Measurements from ENCODE around the gene FUOM. TPM values are rescaled to one million over a fixed set of nuclear protein-coding genes. Genes with fewer than 3 reads are reported as not detected.

FUOM gene
- total RNA-seq, 1 experiment from 2014 or later, result 30.2 TPM

GRCh38 chr10:133358162-133358924 lies 524 bp upstream of the FUOM start:
- DNase-seq (ENCODE audit: low read depth, low spot score), result no peak
- in situ Hi-C loops (cut with HindIII; ENCODE audit: low pct_unique_long_range_greater_than_20kb, low sequenced_read_pairs), result no loop called here

GRCh38 chr10:133356549-133357284 lies 1.1 kb downstream of the FUOM start:
- in situ Hi-C loops (cut with HindIII; ENCODE audit: low pct_unique_long_range_greater_than_20kb, low sequenced_read_pairs), result no loop called here
- no peak for DNase-seq (ENCODE audit: low read depth, low spot score)

GRCh38 chr10:133355991-133356390 lies 1.8 kb downstream of the FUOM start:
- in situ Hi-C loops (cut with HindIII; ENCODE audit: low pct_unique_long_range_greater_than_20kb, low sequenced_read_pairs), result no loop called here
- DNase-seq (ENCODE audit: low read depth, low spot score), result no peak

- no peak for DNase-seq (ENCODE audit: low read depth, low spot score)
- in situ Hi-C loops (cut with HindIII; ENCODE audit: low pct_unique_long_range_greater_than_20kb, low sequenced_read_pairs), result no loop called here
Measured at GRCh38 chr10:133355266-133355665, 2.6 kb downstream of the FUOM start.

GRCh38 chr10:133354672-133355240 lies 3.1 kb downstream of the FUOM start:
- DNase-seq (ENCODE audit: low read depth, low spot score), result no peak

GRCh38 chr10:133353988-133354605 lies 3.7 kb downstream of the FUOM start:
- DNase-seq (ENCODE audit: low read depth, low spot score), result no peak
- in situ Hi-C loops (cut with HindIII; ENCODE audit: low pct_unique_long_range_greater_than_20kb, low sequenced_read_pairs), result no loop called here

More at GRCh38 chr10:133354672-133355240, 3.1 kb downstream of the FUOM start:
- in situ Hi-C loops (cut with HindIII; ENCODE audit: low pct_unique_long_range_greater_than_20kb, low sequenced_read_pairs), result no loop called here

- in situ Hi-C loops (cut with HindIII; ENCODE audit: low pct_unique_long_range_greater_than_20kb, low sequenced_read_pairs), result no loop called here
- DNase-seq (ENCODE audit: low read depth, low spot score), result no peak
Measured at GRCh38 chr10:133353202-133353959, 4.4 kb downstream of the FUOM start.

- DNase-seq (ENCODE audit: low read depth, low spot score), result peak; percentile 15
- in situ Hi-C loops (cut with HindIII; ENCODE audit: low pct_unique_long_range_greater_than_20kb, low sequenced_read_pairs), result no loop called here
Measured at GRCh38 chr10:133351408-133352318, 6.2 kb downstream of the FUOM start.

GRCh38 chr10:133350950-133351329 lies 6.9 kb downstream of the FUOM start:
- DNase-seq (ENCODE audit: low read depth, low spot score), result no peak
- in situ Hi-C loops (cut with HindIII; ENCODE audit: low pct_unique_long_range_greater_than_20kb, low sequenced_read_pairs), result no loop called here

GRCh38 chr10:133350283-133350949 lies 7.4 kb downstream of the FUOM start:
- no peak for DNase-seq (ENCODE audit: low read depth, low spot score)
- in situ Hi-C loops (cut with HindIII; ENCODE audit: low pct_unique_long_range_greater_than_20kb, low sequenced_read_pairs), result no loop called here

- no peak for DNase-seq (ENCODE audit: low read depth, low spot score)
- in situ Hi-C loops (cut with HindIII; ENCODE audit: low pct_unique_long_range_greater_than_20kb, low sequenced_read_pairs), result no loop called here
Measured at GRCh38 chr10:133349577-133350011, 8.2 kb downstream of the FUOM start.

- no peak for DNase-seq (ENCODE audit: low read depth, low spot score)
- in situ Hi-C loops (cut with HindIII; ENCODE audit: low pct_unique_long_range_greater_than_20kb, low sequenced_read_pairs), result no loop called here
Measured at GRCh38 chr10:133349160-133349568, 8.7 kb downstream of the FUOM start.

- no peak for DNase-seq (ENCODE audit: low read depth, low spot score)
- in situ Hi-C loops (cut with HindIII; ENCODE audit: low pct_unique_long_range_greater_than_20kb, low sequenced_read_pairs), result no loop called here
Measured at GRCh38 chr10:133347710-133348517, 9.9 kb downstream of the FUOM start.

GRCh38 chr10:133346413-133346812 lies 11.4 kb downstream of the FUOM start:
- no peak for DNase-seq (ENCODE audit: low read depth, low spot score)
- in situ Hi-C loops (cut with HindIII; ENCODE audit: low pct_unique_long_range_greater_than_20kb, low sequenced_read_pairs), result no loop called here

- in situ Hi-C loops (cut with HindIII; ENCODE audit: low pct_unique_long_range_greater_than_20kb, low sequenced_read_pairs), result no loop called here
Measured at GRCh38 chr10:133344236-133344635, 13.6 kb downstream of the FUOM start.

More at GRCh38 chr10:133344236-133344635, 13.6 kb downstream of the FUOM start:
- no peak for DNase-seq (ENCODE audit: low read depth, low spot score)
